ENCODE results near the gene PARM1. TPM values are rescaled to one million over a fixed set of nuclear protein-coding genes. Genes with fewer than 3 reads are reported as not detected.

Gene PARM1
- total RNA-seq, 8 experiments from 2014 or later: 0.21 to 29.5 (median 2.2) TPM

GRCh38 chr4:74944354-74944793, 11.5 kb downstream of the PARM1 start:
- no peak overlapping the region for H3K27ac ChIP-seq
- ATAC-seq (replicated peaks in 6 of 8): peak in 3 of 8 experiments; percentile 31 to 88 (median 74)
- 0 to 92% (median 55%) methylated on average over 2 to 5 of the region's 6 CpGs; no CpG with 5 or more reads in 4 of the 10 experiments for WGBS, 10 experiments
- in situ Hi-C loops (cut with MboI; ENCODE audit: low pct_unique_long_range_greater_than_20kb in 2 of 9, low sequenced_read_pairs in 9 of 9, unreplicated experiment in 9 of 9): loop anchor here in 1 of 9 experiments (25.0 kb wide), 1 partner anchor 343 kb away; no protein-coding TSS in a partner anchor
- no peaks in the 10 kb centered on the region for H3K4me1 ChIP-seq (replicated peaks in 1 of 2)
- no peak overlapping the region for H3K4me3 ChIP-seq

GRCh38 chr4:74946196-74946595, 13.3 kb downstream of the PARM1 start:
- Histone ChIP-seq H3K27ac (no peak overlapping the region), H3K4me1 (replicated peaks in 1 of 2) (no peaks in the 10 kb centered on the region), H3K4me3 (no peak overlapping the region)
- no peak for ATAC-seq (replicated peaks in 6 of 8)
- WGBS, 10 experiments: 0 to 100% (median 60%) methylated on average over 1 to 3 of the region's 3 CpGs; no CpG with 5 or more reads in 1 of the 10 experiments
- in situ Hi-C loops (cut with MboI; ENCODE audit: low pct_unique_long_range_greater_than_20kb in 2 of 9, low sequenced_read_pairs in 9 of 9, unreplicated experiment in 9 of 9): loop anchor here in 1 of 9 experiments (25.0 kb wide), 1 partner anchor 341 kb away; no protein-coding TSS in a partner anchor

- Histone ChIP-seq H3K27ac (no peak overlapping the region), H3K4me3 (no peak overlapping the region), H3K4me1 (replicated peaks in 1 of 2) (no peaks in the 10 kb centered on the region)
- no peak for ATAC-seq (replicated peaks in 6 of 8)
- in situ Hi-C loops (cut with MboI; ENCODE audit: low pct_unique_long_range_greater_than_20kb in 2 of 9, low sequenced_read_pairs in 9 of 9, unreplicated experiment in 9 of 9): loop anchor here in 1 of 9 experiments (25.0 kb wide), 1 partner anchor 340 kb away; no protein-coding TSS in a partner anchor
- WGBS, 10 experiments: 0 to 100% (median 84%) methylated on average over 1 to 2 of the region's 2 CpGs
Observed at GRCh38 chr4:74947798-74948197, 14.9 kb downstream of the PARM1 start.

- ATAC-seq (replicated peaks in 6 of 8): no peak
- H3K27ac ChIP-seq: no peak overlapping the region
- in situ Hi-C loops (cut with MboI; ENCODE audit: low pct_unique_long_range_greater_than_20kb in 2 of 9, low sequenced_read_pairs in 9 of 9, unreplicated experiment in 9 of 9): loop anchor here in 1 of 9 experiments (25.0 kb wide), 1 partner anchor 339 kb away; no protein-coding TSS in a partner anchor
- whole genome bisulfite sequencing, 10 experiments: 0 to 75% (median 27%) methylated on average over 1 to 2 of the region's 2 CpGs; no CpG with 5 or more reads in 2 of the 10 experiments
- H3K4me1 ChIP-seq (replicated peaks in 1 of 2): no peaks in the 10 kb centered on the region
- H3K4me3 ChIP-seq: no peak overlapping the region
Observed at GRCh38 chr4:74948236-74948635, 15.3 kb downstream of the PARM1 start.

- 0 to 100% (median 92%) methylated on average over 1 to 3 of the region's 3 CpGs; no CpG with 5 or more reads in 2 of the 10 experiments for WGBS, 10 experiments
- in situ Hi-C loops (cut with MboI; ENCODE audit: low pct_unique_long_range_greater_than_20kb in 2 of 9, low sequenced_read_pairs in 9 of 9, unreplicated experiment in 9 of 9): no loop called here
- H3K4me1 ChIP-seq (replicated peaks in 1 of 2): no peaks in the 10 kb centered on the region
- no peak overlapping the region for H3K27ac ChIP-seq
- ATAC-seq (replicated peaks in 6 of 8): no peak
- H3K4me3 ChIP-seq: no peak overlapping the region
Observed at GRCh38 chr4:74950200-74950599, 17.3 kb downstream of the PARM1 start.

- Histone ChIP-seq H3K4me1 (replicated peaks in 1 of 2) (no peaks in the 10 kb centered on the region), H3K4me3 (no peak overlapping the region), H3K27ac (no peak overlapping the region)
- ATAC-seq (replicated peaks in 6 of 8): peak in 3 of 8 experiments; percentile 27 to 88 (median 55)
- in situ Hi-C loops (cut with MboI; ENCODE audit: low pct_unique_long_range_greater_than_20kb in 2 of 9, low sequenced_read_pairs in 9 of 9, unreplicated experiment in 9 of 9): no loop called here
- WGBS, 10 experiments: 29 to 100% (median 60%) methylated on average over 1 to 5 of the region's 5 CpGs
Observed at GRCh38 chr4:74950882-74951281, 18.0 kb downstream of the PARM1 start.

- no peak for ATAC-seq (replicated peaks in 6 of 8)
- in situ Hi-C loops (cut with MboI; ENCODE audit: low pct_unique_long_range_greater_than_20kb in 2 of 9, low sequenced_read_pairs in 9 of 9, unreplicated experiment in 9 of 9): no loop called here
- Histone ChIP-seq H3K27ac (no peak overlapping the region), H3K4me3 (no peak overlapping the region), H3K4me1 (replicated peaks in 1 of 2) (no peaks in the 10 kb centered on the region)
- WGBS, 10 experiments: 6 to 100% (median 83%) methylated on average over 2 to 4 of the region's 4 CpGs; no CpG with 5 or more reads in 4 of the 10 experiments
Observed at GRCh38 chr4:74953647-74954046, 20.7 kb downstream of the PARM1 start.

GRCh38 chr4:74958881-74959280, 26.0 kb downstream of the PARM1 start:
- Histone ChIP-seq H3K4me3 (no peak overlapping the region), H3K4me1 (replicated peaks in 1 of 2) (no peaks in the 10 kb centered on the region), H3K27ac (no peak overlapping the region)
- 0 to 94% (median 86%) methylated on average over 1 to 2 of the region's 2 CpGs; no CpG with 5 or more reads in 1 of the 10 experiments for WGBS, 10 experiments
- no peak for ATAC-seq (replicated peaks in 6 of 8)
- in situ Hi-C loops (cut with MboI; ENCODE audit: low pct_unique_long_range_greater_than_20kb in 2 of 9, low sequenced_read_pairs in 9 of 9, unreplicated experiment in 9 of 9): no loop called here

- Histone ChIP-seq H3K4me3 (no peak overlapping the region), H3K4me1 (replicated peaks in 1 of 2) (no peaks in the 10 kb centered on the region), H3K27ac (no peak overlapping the region)
- WGBS, 10 experiments: 0 to 98% (median 88%) methylated on average over 2 of the region's 2 CpGs
- no peak for ATAC-seq (replicated peaks in 6 of 8)
- in situ Hi-C loops (cut with MboI; ENCODE audit: low pct_unique_long_range_greater_than_20kb in 2 of 9, low sequenced_read_pairs in 9 of 9, unreplicated experiment in 9 of 9): no loop called here
Observed at GRCh38 chr4:74961230-74961629, 28.3 kb downstream of the PARM1 start.

- no peak for ATAC-seq (replicated peaks in 6 of 8)
- in situ Hi-C loops (cut with MboI; ENCODE audit: low pct_unique_long_range_greater_than_20kb in 2 of 9, low sequenced_read_pairs in 9 of 9, unreplicated experiment in 9 of 9): no loop called here
- H3K27ac ChIP-seq: no peak overlapping the region
- no peak overlapping the region for H3K4me3 ChIP-seq
- no peaks in the 10 kb centered on the region for H3K4me1 ChIP-seq (replicated peaks in 1 of 2)
Observed at GRCh38 chr4:74962584-74962983, 29.7 kb downstream of the PARM1 start.

GRCh38 chr4:74964311-74964710, 31.4 kb downstream of the PARM1 start:
- Histone ChIP-seq H3K4me1 (replicated peaks in 1 of 2) (no peaks in the 10 kb centered on the region), H3K27ac (no peak overlapping the region), H3K4me3 (no peak overlapping the region)
- no peak for ATAC-seq (replicated peaks in 6 of 8)
- in situ Hi-C loops (cut with MboI; ENCODE audit: low pct_unique_long_range_greater_than_20kb in 2 of 9, low sequenced_read_pairs in 9 of 9, unreplicated experiment in 9 of 9): no loop called here
- WGBS, 10 experiments: 0 to 93% (median 31%) methylated on average over 1 to 2 of the region's 2 CpGs; no CpG with 5 or more reads in 4 of the 10 experiments

GRCh38 chr4:74967324-74967723, 34.4 kb downstream of the PARM1 start:
- WGBS, 10 experiments: 8 to 100% (median 75%) methylated on average over 2 to 3 of the region's 3 CpGs; no CpG with 5 or more reads in 4 of the 10 experiments
- no peaks in the 10 kb centered on the region for H3K4me1 ChIP-seq (replicated peaks in 1 of 2)
- in situ Hi-C loops (cut with MboI; ENCODE audit: low pct_unique_long_range_greater_than_20kb in 2 of 9, low sequenced_read_pairs in 9 of 9, unreplicated experiment in 9 of 9): no loop called here
- no peak overlapping the region for H3K27ac ChIP-seq
- no peak for ATAC-seq (replicated peaks in 6 of 8)
- no peak overlapping the region for H3K4me3 ChIP-seq

GRCh38 chr4:74968456-74969164, 35.7 kb downstream of the PARM1 start:
- H3K4me3 ChIP-seq: no peak overlapping the region
- 0 to 100% (median 67%) methylated on average over 1 to 2 of the region's 2 CpGs; no CpG with 5 or more reads in 1 of the 10 experiments for WGBS, 10 experiments
- no peaks in the 10 kb centered on the region for H3K4me1 ChIP-seq (replicated peaks in 1 of 2)
- H3K27ac ChIP-seq: no peak overlapping the region
- in situ Hi-C loops (cut with MboI; ENCODE audit: low pct_unique_long_range_greater_than_20kb in 2 of 9, low sequenced_read_pairs in 9 of 9, unreplicated experiment in 9 of 9): no loop called here
- ATAC-seq (replicated peaks in 6 of 8): no peak
